HG03558 (cell line): ENCODE results near the gene ZNF316.
A peak's percentile ranks its signal among the peaks of the same experiment; 100 is the strongest.
"Not testable (repeated sequence)": the region's sequence is repeated elsewhere in the genome, so short reads cannot be mapped to it uniquely, and the experiment has no call there.

Source experiments
- ATAC-seq: cut with Tn5 transposase; IDR thresholded peaks from one replicate; pipeline ENCODE4 v1.9.1; 2021; ENCODE audit warnings: moderate number of reproducible peaks; ENCODE audit not compliant: unreplicated experiment; ENCODE audit errors: extremely low read depth

ZNF316 gene

DNA sequence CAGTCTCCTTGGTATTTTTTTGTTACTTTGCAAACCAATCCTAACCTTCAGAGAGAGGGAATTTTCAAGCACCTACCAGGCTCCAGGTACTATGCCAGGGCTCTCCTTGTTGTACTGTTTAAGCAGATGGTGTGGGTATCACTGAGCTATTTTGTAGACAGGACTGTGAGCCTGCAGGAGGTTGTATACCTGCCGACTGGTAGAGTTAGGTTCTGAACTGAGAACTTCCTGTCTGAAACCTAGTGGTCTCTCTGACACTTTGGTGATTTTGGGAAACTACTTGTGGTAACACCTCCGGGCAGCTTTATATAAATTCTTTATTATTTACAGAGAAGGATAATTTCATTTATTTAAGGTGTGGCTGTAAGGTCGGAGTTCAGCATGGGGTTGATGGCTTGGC lies 17.2 kb upstream of the ZNF316 start:
- no peak for ATAC-seq

DNA sequence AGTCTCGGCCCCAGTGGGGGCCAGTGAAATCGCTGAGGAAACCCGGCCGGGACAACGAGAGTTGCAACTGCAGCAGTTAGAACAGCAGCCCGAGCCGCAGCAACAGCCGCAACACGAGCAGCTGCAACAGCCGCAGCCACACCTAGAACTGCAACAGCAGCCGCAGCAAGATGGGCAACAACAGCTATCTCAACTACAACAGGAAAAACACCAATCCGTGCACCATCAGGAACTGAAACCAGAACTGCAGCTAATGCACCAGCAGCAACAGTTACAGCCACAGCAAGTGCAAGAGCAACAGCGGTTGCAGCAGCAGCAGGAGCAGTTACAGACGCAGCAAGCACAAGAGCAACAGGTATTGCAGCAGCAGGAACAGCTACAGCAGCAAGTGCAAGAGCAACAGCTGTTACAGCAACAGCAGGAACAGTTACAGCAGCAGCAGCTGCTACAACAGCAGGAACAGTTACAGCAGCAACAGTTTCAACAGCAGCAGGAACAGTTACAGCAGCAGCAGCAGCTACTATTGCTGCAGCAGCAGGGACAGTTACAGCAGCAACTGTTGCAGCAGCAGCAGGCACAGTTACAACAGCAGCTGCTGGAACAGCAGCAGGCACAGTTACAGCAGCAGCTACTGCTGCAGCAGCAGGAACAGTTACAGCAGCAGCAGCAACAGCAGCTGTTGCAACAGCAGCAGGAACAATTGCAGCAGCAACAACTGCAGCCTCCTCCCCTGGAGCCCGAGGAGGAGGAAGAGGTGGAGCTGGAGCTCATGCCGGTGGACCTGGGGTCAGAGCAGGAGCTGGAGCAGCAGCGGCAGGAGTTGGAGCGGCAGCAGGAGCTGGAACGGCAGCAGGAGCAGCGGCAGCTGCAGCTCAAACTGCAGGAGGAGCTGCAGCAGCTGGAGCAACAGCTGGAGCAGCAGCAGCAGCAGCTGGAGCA lies 15.7 kb upstream of the ZNF316 start:
- ATAC-seq = no peak

DNA sequence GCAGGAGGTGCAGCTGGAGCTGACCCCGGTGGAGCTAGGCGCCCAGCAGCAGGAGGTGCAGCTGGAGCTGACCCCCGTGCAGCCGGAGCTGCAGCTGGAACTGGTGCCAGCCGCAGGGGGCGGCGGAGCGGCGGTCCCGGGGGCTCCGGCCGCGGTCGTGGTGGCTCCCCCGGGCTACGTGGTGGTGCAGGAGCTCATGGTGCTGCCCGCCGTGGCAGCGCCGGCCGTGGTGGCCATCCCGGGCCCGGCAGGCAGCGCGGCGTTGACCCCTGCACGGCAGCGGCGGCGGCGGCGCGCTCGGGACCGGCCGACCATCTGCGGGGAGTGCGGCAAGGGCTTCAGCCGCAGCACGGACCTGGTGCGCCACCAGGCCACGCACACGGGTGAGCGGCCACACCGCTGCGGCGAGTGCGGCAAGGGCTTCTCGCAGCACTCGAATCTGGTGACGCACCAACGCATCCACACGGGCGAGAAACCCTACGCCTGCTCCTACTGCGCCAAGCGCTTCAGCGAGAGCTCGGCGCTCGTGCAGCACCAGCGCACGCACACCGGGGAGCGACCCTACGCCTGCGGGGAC lies 14.9 kb upstream of the ZNF316 start:
- ATAC-seq = no peak

DNA sequence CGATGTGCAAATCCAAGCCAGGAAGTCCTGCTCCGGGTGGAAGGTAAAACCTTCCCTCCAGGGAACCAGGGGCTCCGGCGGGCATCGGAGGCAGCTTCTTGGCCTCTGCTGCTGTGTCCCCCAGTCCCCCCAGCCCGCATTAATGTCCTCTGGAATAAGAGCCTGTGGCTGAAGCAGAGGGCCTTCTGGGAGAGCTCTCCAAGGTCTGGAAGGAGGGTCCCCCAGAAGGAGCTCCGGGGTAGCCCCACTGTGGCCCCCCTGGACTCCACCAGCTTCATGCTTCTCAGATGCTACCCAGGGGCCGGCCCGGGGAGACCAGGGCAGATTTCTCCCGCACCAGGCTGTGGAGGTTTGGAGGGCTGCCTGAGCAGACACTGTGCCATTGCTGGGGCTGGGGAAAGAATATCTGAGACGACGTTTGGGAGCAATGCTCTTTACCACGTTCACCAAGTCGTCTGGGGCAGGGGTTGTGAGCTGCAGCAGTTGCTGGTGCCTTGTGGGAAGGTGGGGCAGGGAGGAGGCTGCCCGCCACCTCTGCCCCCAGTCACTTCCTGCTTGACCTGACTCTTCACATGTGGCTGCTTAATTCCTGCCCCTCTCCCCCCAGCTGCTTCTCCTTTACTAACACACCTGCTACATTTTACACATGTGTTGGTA lies 13.4 kb upstream of the ZNF316 start:
- ATAC-seq = no peak

DNA sequence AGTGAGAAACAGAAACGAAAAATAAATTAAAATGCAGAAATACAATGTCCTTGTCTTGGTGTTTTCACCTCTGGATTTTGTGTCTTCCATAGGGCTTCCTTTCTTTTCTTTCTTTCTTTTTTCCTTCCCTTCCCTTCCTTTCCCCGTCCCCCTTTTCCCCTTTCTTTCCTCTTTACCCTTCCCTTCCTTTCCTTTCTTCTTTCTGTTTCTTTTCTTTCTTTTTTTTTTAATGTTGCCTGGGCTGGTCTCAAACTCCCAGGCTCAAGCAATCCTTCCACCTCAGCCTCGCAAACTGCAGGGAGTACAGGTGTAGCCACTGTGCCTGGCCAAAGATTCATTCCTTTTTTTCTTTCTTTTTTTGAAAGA lies 12.9 kb upstream of the ZNF316 start:
- ATAC-seq = no peak

DNA sequence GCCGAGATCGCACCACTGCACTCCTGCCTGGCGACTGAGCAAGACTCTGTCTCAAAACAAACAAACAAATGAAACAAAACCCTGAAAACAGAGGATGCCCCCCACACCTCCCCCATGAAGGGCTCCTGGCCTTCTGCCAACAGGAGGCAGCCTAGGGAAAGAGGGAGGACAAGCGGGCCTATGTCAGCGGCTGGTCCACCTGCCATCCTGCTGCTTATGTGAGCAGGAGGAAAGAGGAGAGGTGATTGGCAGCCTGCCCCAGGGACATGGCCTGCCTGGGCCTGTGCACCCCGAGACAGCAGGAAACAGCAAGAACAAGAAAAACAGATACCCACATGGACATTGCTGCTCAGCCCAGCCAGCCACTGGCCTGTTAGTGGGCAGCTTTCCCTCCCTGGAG lies 9.1 kb upstream of the ZNF316 start:
- no peak for ATAC-seq

DNA sequence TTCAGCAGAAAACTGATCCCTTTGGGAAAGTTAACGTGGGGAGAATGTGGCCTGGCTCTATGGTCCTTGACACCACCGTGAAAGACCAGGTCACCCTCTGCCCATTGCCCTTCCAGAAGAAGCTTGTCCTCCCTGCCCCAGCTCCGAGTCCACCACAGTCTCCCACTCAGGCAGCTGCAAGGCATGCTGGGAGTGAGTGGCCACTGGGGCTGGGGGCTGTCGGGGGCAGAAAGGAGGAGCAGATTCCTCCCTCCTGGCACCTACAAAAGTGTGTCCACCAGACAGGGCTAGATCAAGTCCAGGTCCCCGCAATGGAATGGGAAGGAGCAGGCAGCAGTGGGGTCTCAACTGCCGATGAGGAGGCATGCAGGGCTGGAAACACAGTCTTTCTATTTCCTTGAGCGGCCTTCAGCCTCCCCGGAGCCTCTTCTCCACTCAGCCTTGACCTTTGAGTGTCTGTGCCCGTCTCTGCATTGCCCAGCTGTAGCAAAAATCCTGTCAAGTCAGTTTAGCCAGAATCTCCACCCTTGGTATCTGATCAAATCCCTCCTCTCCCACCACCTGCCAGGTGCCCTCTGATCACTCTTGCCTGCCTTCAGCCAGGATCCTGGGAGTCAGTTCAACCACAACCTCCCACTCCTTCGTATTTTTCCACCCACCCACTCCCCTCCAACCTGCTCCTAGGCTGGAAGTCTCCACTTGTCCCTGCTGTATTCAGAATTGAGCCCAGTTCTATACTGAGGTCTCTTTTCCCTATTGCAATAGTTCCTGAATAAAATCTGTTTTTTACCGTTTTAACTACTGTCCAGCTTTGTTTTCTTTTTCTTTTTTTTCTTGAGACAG lies 6.9 kb upstream of the ZNF316 start:
- ATAC-seq = no peak

DNA sequence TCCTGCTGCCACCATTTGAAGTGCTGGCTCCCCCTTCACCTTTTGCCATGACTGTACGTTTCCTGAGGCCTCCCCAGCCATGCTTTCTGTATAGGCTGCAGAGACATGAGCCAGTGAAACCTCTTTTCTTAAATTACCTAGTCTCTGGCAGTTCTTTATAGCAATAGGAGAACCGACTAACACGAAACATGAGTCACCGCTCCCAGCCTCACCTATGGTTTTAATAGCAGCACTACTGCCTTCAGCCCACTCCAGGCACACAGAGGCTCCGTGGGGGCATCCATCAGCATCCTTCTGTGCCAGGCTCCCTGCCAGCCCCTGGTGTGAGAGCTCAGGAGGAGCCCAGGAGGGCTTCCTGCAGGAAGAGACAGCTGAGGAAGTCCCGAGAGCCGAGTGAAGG lies 5.5 kb upstream of the ZNF316 start:
- ATAC-seq = no peak

DNA sequence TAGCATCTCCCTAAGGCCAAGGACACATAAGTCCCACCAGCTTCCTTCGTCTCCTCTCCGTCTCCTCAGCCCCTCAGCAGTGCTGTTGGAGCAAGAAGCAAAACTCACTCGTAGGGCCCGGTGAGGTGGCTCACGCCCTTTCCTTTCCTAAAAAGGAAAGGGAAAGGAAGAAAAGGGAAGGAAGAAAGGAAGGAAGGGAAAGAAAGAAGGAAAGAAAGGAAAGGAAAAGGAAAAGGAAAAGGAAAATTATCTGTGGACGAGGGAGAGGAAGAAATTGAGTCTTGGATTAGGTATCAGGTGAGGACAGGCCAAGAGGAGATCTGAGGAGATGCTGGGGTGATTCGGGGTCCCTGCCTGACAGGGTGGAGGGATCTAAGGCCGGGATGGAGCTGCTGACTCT lies 3.1 kb upstream of the ZNF316 start:
- ATAC-seq = no peak

DNA sequence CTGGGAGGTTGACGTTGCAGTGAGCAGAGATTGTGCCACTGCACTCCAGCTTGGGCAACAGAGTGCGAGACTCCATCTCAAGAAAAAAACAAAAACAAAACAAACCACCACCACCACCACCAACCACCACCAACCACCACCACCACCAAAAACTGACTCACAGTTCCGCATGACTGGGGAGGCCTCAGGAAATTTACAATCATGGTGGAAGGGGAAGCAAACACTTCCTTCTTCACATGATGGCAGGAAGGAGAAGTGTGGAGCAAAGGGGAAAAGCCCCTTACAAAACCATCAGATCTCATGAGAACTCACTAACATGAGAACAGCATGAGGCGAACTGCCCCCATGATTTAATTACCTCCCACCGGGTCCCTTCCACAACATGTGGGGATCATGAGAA lies 2.1 kb upstream of the ZNF316 start:
- not testable (repeated sequence) for ATAC-seq

DNA sequence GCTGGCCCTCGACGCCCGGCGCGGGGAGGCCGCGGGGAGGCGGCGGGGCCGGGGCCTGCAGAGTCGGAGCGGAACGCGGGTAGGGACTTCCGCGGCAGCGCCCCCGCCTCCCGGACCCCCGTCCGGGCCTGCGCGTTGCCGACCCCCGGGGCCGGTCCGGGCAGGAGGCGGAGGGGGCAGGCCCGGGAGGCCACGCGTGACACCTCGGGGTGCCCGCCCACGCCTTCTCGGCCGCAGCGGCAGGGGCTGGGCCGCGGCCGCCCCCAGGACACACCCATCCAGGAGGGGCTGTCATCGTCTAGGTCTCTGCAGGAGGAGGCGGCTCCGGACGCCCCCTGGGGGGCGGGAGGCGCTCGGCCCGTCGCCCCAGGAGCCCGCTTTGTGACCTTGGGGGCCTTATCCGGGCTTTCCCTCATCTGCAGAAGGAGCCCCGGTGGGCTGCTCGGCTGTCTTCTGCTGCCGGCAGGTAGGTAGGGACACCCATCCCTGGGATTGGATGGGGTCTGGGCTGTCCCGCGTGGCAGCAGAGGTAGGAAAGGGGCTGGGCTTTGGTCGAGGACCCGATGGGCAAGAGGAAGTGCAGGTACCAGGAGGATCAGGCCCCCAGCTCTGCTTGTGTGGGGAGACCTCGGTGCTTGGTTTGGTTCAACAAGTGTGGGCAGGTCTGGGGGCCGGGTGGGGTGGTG lies 569 bp downstream of the ZNF316 start:
- peak; percentile 60 for ATAC-seq

DNA sequence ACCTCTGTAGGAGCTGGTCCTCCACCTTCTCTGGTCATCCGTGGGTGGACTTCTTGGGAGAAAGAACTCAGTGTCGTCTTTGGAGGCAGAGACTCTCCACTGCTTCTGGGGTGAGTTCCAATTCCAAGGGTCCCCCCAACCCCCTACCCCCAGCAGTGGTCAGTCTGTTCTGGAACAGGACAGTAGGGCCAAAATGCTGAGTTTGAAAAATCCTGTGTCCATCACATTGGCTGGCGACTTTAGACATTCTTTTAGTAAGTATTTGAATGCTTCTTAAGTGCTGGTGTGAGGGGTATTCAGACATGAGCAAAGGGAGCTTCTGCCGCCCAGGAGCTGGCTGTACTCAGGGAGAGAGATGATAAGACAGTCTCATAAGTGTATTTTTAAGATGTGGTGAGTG lies 1.9 kb downstream of the ZNF316 start:
- ATAC-seq = no peak

DNA sequence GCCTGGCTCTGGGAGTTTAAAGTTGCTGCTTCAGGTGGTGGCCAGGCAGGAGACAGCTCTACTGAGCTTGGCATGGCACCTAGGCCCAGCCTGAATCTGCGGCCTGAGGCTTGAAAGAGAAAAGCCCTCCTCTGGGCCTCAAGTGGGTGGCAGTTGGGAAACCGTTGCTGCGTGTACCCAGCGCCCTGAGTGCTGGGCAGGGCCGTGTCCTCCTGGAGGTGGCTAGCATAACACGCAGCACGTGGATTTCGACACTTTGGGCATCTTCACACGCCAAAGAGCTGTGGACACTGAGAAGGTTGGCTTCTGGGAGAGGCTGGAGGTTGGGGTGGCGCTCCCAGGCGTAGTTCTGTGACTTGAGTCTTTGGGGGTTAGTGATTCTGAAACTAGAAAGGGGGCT lies 2.5 kb downstream of the ZNF316 start:
- no peak for ATAC-seq

DNA sequence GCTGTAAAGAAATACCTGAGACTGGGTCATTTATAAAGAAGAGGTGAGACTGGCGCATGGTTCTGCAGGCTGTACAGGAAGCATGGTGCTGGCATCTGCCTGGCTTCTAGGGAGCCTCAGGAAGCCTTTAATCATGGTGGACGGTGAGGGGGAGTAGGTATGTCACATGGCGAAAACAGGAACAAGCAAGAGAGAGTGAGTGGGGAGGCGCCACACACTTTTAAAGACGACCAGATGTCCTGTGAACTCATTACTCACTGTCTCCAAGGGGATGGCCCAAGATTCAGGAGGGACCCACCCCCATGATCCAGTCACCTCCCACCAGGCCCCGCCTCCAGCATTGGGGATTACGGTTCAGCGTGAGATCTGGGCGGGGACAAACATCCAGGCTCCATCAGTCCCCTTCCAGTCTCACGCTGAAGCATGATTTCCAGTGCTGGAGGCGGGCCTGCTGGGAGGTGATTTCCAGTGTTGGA lies 3.2 kb downstream of the ZNF316 start:
- ATAC-seq = no peak

DNA sequence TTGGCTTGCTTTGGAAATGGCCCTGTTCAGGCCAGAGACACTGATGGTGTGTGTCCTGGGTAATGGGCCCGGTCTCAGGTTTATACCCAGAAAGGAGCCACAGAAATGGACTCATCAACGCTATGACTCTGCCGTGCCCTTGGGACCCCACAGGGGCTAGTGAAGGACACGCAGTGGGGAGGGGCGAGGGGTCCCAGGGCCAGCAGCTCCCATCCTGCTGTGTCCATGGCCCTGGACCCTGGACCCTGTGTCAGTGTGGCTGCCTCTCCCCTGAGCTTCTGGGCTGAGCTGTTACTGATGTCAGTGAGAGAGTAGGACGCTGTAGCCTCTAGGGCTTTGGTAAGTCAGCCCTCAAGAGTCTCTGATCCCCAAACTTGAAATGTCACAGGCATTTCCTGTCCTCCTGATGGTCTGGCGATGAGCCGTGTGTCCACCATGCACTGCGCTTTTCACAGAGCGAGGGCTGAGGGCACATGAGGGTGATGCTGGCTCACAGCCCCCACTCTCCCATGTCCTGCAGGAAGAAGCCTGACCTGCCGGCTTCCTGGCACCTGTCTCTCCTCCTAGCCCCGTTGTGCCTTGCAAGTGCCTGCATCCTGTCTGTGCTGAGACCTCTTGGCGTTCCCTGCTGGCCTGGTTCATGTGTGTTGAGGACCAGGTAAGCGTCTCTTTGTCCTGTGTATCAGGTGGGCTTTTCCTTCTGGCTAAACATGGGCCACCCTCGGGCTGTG lies 4.4 kb downstream of the ZNF316 start:
- ATAC-seq = no peak

DNA sequence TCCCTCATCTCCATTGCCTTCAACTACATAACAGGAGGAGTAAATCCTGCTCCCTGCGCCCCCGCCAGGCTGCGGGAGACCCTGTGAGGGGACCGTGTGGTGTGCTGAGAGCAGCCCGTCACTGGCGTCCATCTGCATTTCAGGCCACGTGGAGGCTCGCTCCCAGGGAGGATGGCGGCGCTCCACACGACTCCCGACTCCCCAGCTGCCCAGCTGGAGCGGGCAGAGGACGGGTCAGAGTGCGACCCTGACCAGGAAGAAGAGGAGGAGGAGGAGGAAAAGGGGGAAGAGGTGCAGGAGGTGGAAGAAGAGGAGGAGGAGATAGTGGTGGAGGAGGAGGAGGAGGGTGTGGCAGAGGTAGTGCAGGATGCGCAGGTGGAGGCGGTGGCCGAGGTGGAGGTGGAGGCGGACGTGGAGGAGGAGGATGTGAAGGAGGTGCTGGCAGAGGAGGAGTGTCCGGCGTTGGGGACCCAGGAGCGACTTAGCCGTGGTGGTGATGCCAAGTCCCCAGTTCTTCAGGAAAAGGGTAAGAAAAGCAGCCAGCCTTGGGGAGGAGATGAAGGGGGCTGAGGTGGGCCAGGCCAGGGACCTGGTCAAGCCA lies 5.2 kb downstream of the ZNF316 start:
- no peak for ATAC-seq

DNA sequence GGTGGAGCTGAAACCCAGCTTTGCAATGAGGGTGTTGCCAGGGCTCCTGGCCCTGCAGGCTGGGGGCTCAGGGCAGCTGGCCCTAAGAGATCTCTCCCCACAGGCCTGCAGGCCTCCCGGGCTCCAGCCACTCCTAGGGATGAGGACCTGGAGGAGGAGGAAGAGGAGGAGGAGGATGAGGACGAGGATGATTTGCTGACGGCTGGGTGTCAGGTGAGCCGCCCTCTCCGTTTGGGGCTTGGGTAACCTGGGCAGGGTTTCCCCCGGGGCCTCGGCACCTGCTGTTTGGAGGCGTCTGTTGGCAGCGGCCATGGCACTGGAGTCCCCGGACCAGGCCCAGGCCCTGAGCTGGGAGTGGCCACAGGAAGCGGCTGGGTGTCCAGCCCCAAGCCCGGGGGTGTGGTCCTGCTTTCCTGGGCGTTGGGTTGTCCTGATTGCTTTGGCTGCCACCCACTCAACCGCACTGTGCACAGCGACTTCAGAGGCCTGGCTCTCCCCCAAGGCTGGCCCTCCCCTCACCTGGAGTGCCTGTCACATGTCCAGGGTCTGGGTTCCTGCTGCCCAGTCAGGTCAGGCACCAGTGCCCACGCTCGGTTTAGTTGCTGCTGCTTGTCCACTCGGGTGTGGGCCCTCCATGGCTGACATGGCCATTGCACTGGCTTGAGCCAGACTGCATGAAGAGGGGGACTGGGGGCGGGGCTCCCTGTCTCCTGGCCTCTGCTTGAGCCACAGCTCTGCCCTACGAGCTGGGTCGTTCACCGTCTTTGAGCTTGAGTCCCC lies 5.9 kb downstream of the ZNF316 start:
- ATAC-seq = no peak
